HEK293 (cell line): ENCODE measurements around the gene MAPKAP1.

ENCODE experiments used
- CTCF ChIA-PET: fragments of 350-600 bp; formaldehyde crosslinking; extraction: SDS; loops from one replicate; lab custom pipeline; 2021; ENCODE audit warnings: antibody characterized with exemption; lab: Yijun Ruan, JAX
- POLR2A ChIA-PET: fragments of 300-600 bp; formaldehyde crosslinking; extraction: SDS; loops from one replicate; lab custom pipeline; 2020; ENCODE audit warnings: antibody characterized with exemption, inconsistent platforms; lab: Yijun Ruan, JAX
- H3K27ac ChIP-seq: fragments of 200-500 bp; sonication (Bioruptor generic); 2 replicates; pipeline ENCODE4 v1.5.1; 2014; ENCODE audit warnings: low read depth, low read length, control low read depth, inconsistent platforms; ENCODE audit errors: extremely low read depth
- H3K36me3 ChIP-seq, 2 experiments: fragments of 200-500 bp in 1 of 2; sonication (Bioruptor generic) in 1 of 2; 1 replicate in 1 of 2; 2 replicates in 1 of 2; pipeline ENCODE4 v1.5.1; 2014 to 2017; ENCODE audit warnings: inconsistent platforms in 2 of 2, low read length in 2 of 2; ENCODE audit not compliant: control insufficient read depth in 2 of 2, insufficient read depth in 1 of 2
- H3K4me1 ChIP-seq: fragments of 200-500 bp; sonication (Bioruptor generic); 2 replicates; pipeline ENCODE4 v1.5.1; 2014; ENCODE audit warnings: mild to moderate bottlenecking, low read length, inconsistent platforms; ENCODE audit not compliant: control insufficient read depth, insufficient read depth
- H3K4me3 ChIP-seq: 2 replicates; pipeline ENCODE4 v1.5.1; 2011; ENCODE audit warnings: low read depth, mild to moderate bottlenecking, control low read depth, low read length, moderate library complexity
- H3K9me3 ChIP-seq: fragments of 200-500 bp; sonication (Bioruptor generic); 2 replicates; pipeline ENCODE4 v1.5.1; 2014; ENCODE audit warnings: low read depth, low read length, inconsistent platforms; ENCODE audit not compliant: control insufficient read depth, insufficient read depth
- GFI1B ChIP-seq: fragments of 450-650 bp; formaldehyde crosslinking; IDR thresholded peaks from 2 replicates; pipeline ENCODE4 v1.5.1; 2016; ENCODE audit warnings: missing biosample characterization, missing genetic modification characterization
- GLI4 ChIP-seq: fragments of 450-650 bp; formaldehyde crosslinking; IDR thresholded peaks from 2 replicates; pipeline ENCODE4 v1.5.1; 2016; ENCODE audit warnings: missing biosample characterization, missing genetic modification characterization
- HOXC10 ChIP-seq: sonication (generic); formaldehyde crosslinking; IDR thresholded peaks from 2 replicates; pipeline ENCODE4 v1.8.1; 2023; ENCODE audit warnings: mild to moderate bottlenecking, missing genetic modification reagents
- KLF7 ChIP-seq: fragments of 450-650 bp; formaldehyde crosslinking; IDR thresholded peaks from 2 replicates; pipeline ENCODE4 v1.5.1; 2016; ENCODE audit warnings: missing biosample characterization, missing genetic modification characterization, borderline replicate concordance
- MEIS1 ChIP-seq: sonication (generic); formaldehyde crosslinking; IDR thresholded peaks from 2 replicates; pipeline ENCODE4 v1.8.1; 2022; ENCODE audit warnings: missing genetic modification reagents, mild to moderate bottlenecking, borderline replicate concordance
- RBAK ChIP-seq: fragments of 450-650 bp; formaldehyde crosslinking; IDR thresholded peaks from 2 replicates; pipeline ENCODE4 v1.5.1; 2016; ENCODE audit warnings: missing biosample characterization, missing genetic modification characterization
- TCF7L2 ChIP-seq: IDR thresholded peaks from 2 replicates; pipeline ENCODE4 v1.6.1; 2011; ENCODE audit warnings: low read depth, mild to moderate bottlenecking, inconsistent platforms, low read length, moderate library complexity, borderline replicate concordance
- TRIM28 ChIP-seq: IDR thresholded peaks from 2 replicates; pipeline ENCODE4 v1.6.1; 2011; ENCODE audit warnings: low read length, control low read depth, borderline replicate concordance
- ZNF121 ChIP-seq: fragments of 450-650 bp; formaldehyde crosslinking; IDR thresholded peaks from 2 replicates; pipeline ENCODE4 v1.5.1; 2016; ENCODE audit warnings: missing biosample characterization, missing genetic modification characterization
- ZNF132 ChIP-seq: fragments of 450-650 bp; formaldehyde crosslinking; IDR thresholded peaks from 2 replicates; pipeline ENCODE4 v1.5.1; 2017; ENCODE audit warnings: missing biosample characterization, missing genetic modification characterization, borderline replicate concordance
- ZNF202 ChIP-seq: fragments of 450-650 bp; formaldehyde crosslinking; IDR thresholded peaks from 2 replicates; pipeline ENCODE4 v1.5.1; 2016; ENCODE audit warnings: missing biosample characterization, missing genetic modification characterization, borderline replicate concordance
- ZNF292 ChIP-seq: fragments of 450-650 bp; formaldehyde crosslinking; IDR thresholded peaks from 2 replicates; pipeline ENCODE4 v1.5.1; 2016; ENCODE audit warnings: low read depth, missing biosample characterization, missing genetic modification characterization, borderline replicate concordance
- ZNF335 ChIP-seq: fragments of 450-650 bp; formaldehyde crosslinking; conservative IDR thresholded peaks from 2 replicates; pipeline ENCODE4 v1.5.1; 2016; ENCODE audit warnings: missing biosample characterization, missing genetic modification characterization
- ZNF433 ChIP-seq: fragments of 450-650 bp; formaldehyde crosslinking; IDR thresholded peaks from 2 replicates; pipeline ENCODE4 v1.5.1; 2016; ENCODE audit warnings: missing biosample characterization, missing genetic modification characterization, low read depth
- ZNF514 ChIP-seq: fragments of 450-650 bp; formaldehyde crosslinking; IDR thresholded peaks from 2 replicates; pipeline ENCODE4 v1.5.1; 2016; ENCODE audit warnings: missing biosample characterization, missing genetic modification characterization
- ZNF521 ChIP-seq: fragments of 450-650 bp; formaldehyde crosslinking; IDR thresholded peaks from 2 replicates; pipeline ENCODE4 v1.5.1; 2017; ENCODE audit warnings: missing biosample characterization, mild to moderate bottlenecking, missing genetic modification characterization
- ZNF529 ChIP-seq: fragments of 450-650 bp; formaldehyde crosslinking; IDR thresholded peaks from 2 replicates; pipeline ENCODE4 v1.5.1; 2017; ENCODE audit warnings: missing genetic modification characterization, missing biosample characterization; ENCODE audit not compliant: insufficient replicate concordance
- ZNF544 ChIP-seq: fragments of 450-650 bp; formaldehyde crosslinking; IDR thresholded peaks from 2 replicates; pipeline ENCODE4 v1.5.0; 2017; ENCODE audit warnings: missing biosample characterization, missing genetic modification characterization
- ZNF596 ChIP-seq: fragments of 450-650 bp; IDR thresholded peaks from 2 replicates; pipeline ENCODE4 v1.5.0; 2018; ENCODE audit warnings: missing biosample characterization, mild to moderate bottlenecking, missing genetic modification characterization, moderate library complexity
- ZNF623 ChIP-seq: fragments of 450-650 bp; formaldehyde crosslinking; IDR thresholded peaks from 2 replicates; pipeline ENCODE4 v1.5.1; 2016; ENCODE audit warnings: missing biosample characterization, missing genetic modification characterization
- ZNF624 ChIP-seq: fragments of 450-650 bp; formaldehyde crosslinking; IDR thresholded peaks from 2 replicates; pipeline ENCODE4 v1.5.1; 2017; ENCODE audit warnings: missing biosample characterization, missing genetic modification characterization
- ZNF785 ChIP-seq: fragments of 450-650 bp; formaldehyde crosslinking; IDR thresholded peaks from 2 replicates; pipeline ENCODE4 v1.5.1; 2016; ENCODE audit warnings: missing biosample characterization, missing genetic modification characterization
- ZNF843 ChIP-seq: fragments of 450-650 bp; formaldehyde crosslinking; IDR thresholded peaks from 2 replicates; pipeline ENCODE4 v1.5.1; 2016; ENCODE audit warnings: missing biosample characterization, missing genetic modification characterization
- ZSCAN23 ChIP-seq: fragments of 450-650 bp; formaldehyde crosslinking; IDR thresholded peaks from 2 replicates; pipeline ENCODE4 v1.5.1; 2016; ENCODE audit warnings: missing biosample characterization, missing genetic modification characterization
- TF ChIP-seq, protein P1 (sequence below): fragments of 450-650 bp; formaldehyde crosslinking; IDR thresholded peaks from 2 replicates; pipeline ENCODE4 v1.5.1; 2016; ENCODE audit warnings: missing biosample characterization, missing genetic modification characterization, low read depth
- TF ChIP-seq, protein P2 (sequence below): fragments of 450-650 bp; formaldehyde crosslinking; IDR thresholded peaks from 2 replicates; pipeline ENCODE4 v1.5.1; 2017; ENCODE audit warnings: missing biosample characterization, missing genetic modification characterization
- TF ChIP-seq, protein P3 (sequence below): fragments of 450-650 bp; formaldehyde crosslinking; IDR thresholded peaks from 2 replicates; pipeline ENCODE4 v1.5.1; 2016; ENCODE audit warnings: missing biosample characterization, missing genetic modification characterization
- TF ChIP-seq, protein P4 (sequence below): fragments of 450-650 bp; formaldehyde crosslinking; IDR thresholded peaks from 2 replicates; pipeline ENCODE4 v1.5.1; 2016; ENCODE audit warnings: missing biosample characterization, missing genetic modification characterization
- TF ChIP-seq, protein P5 (sequence below): fragments of 450-650 bp; formaldehyde crosslinking; IDR thresholded peaks from 2 replicates; pipeline ENCODE4 v1.5.1; 2016; ENCODE audit warnings: missing biosample characterization, missing genetic modification characterization

The MAPKAP1 gene

DNA sequence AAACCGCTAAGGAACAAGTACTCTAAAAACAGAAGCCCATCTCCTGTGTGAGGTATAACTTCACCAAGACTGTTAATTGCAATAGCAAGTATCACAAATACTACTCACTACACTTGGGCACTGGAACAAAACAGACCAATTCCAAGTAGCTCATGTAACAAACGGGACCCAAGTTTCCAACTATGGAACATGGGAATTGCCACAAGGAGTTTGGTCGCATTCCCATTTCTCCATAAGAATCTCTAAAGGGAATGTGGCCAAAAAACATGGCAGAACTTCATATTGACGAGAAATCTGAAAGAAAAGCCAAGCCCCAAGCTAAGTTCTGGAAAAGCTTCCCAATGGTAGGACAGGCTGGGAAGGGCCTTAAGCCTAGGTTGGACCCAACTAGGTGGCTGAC lies 162.5 kb downstream of the MAPKAP1 start (continued):
- TF ChIP-seq GLI4 (tag by site-specific recombination), result no peak

DNA sequence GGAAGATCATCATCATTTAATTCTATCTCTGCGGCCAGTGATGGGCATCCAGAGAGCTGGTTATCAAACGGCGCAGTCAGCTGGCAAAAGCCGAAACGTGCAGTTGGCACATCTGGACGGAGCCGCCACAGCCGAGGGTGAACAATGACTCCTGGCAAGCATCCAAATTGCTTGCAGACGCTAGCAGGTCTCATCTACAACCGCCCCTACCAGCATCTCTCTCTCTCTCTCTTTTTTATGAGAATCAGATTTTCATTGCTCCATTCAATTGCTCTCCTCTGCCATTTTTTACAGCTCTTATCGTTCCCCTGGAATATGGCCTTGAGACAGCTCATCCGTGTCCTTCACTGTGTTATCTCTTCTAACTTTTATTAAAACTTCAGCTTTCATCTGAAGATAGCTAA lies 165.2 kb downstream of the MAPKAP1 start:
- Histone ChIP-seq H3K27ac (no peak overlapping the region), H3K9me3 (no peaks in the 10 kb centered on the region), H3K4me1 (peaks cover 43% of the 10 kb centered on the region), H3K4me3 (no peak overlapping the region), H3K36me3 (no peaks in the 10 kb centered on the region)
- ChIA-PET CTCF (interaction anchor here (0.6 to 2.2 kb wide), 7 partner anchors 9 to 157 kb away, joined by 3 to 10 read pairs (median 3); no protein-coding TSS in a partner anchor), POLR2A (no interaction called here)
- no peak for TF ChIP-seq ZNF623 (tag by site-specific recombination)
- TF ChIP-seq, protein P1, sequence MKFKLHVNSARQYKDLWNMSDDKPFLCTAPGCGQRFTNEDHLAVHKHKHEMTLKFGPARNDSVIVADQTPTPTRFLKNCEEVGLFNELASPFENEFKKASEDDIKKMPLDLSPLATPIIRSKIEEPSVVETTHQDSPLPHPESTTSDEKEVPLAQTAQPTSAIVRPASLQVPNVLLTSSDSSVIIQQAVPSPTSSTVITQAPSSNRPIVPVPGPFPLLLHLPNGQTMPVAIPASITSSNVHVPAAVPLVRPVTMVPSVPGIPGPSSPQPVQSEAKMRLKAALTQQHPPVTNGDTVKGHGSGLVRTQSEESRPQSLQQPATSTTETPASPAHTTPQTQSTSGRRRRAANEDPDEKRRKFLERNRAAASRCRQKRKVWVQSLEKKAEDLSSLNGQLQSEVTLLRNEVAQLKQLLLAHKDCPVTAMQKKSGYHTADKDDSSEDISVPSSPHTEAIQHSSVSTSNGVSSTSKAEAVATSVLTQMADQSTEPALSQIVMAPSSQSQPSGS (tag by site-specific recombination), result no peak
- no peak for TF ChIP-seq ZNF433 (tag by site-specific recombination)
- TF ChIP-seq ZNF132 (tag by site-specific recombination), result no peak
- no peak for TF ChIP-seq ZNF544 (tag by site-specific recombination)
- no peak for TF ChIP-seq ZNF624 (tag by site-specific recombination)
- TF ChIP-seq, protein P2, sequence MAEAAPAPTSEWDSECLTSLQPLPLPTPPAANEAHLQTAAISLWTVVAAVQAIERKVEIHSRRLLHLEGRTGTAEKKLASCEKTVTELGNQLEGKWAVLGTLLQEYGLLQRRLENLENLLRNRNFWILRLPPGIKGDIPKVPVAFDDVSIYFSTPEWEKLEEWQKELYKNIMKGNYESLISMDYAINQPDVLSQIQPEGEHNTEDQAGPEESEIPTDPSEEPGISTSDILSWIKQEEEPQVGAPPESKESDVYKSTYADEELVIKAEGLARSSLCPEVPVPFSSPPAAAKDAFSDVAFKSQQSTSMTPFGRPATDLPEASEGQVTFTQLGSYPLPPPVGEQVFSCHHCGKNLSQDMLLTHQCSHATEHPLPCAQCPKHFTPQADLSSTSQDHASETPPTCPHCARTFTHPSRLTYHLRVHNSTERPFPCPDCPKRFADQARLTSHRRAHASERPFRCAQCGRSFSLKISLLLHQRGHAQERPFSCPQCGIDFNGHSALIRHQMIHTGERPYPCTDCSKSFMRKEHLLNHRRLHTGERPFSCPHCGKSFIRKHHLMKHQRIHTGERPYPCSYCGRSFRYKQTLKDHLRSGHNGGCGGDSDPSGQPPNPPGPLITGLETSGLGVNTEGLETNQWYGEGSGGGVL (tag by site-specific recombination), result peak; percentile 43; the same call in 1 of the 2 replicates
- peak; percentile 87 for TF ChIP-seq ZNF596
- peak; percentile 79 for TF ChIP-seq GFI1B (tag by site-specific recombination)
- TF ChIP-seq, protein P3, sequence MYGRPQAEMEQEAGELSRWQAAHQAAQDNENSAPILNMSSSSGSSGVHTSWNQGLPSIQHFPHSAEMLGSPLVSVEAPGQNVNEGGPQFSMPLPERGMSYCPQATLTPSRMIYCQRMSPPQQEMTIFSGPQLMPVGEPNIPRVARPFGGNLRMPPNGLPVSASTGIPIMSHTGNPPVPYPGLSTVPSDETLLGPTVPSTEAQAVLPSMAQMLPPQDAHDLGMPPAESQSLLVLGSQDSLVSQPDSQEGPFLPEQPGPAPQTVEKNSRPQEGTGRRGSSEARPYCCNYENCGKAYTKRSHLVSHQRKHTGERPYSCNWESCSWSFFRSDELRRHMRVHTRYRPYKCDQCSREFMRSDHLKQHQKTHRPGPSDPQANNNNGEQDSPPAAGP, result no peak
- peak; percentile 42; the same call in 1 of the 2 replicates for TF ChIP-seq KLF7 (tag by site-specific recombination)
- TF ChIP-seq ZSCAN23 (tag by site-specific recombination), result no peak
- TF ChIP-seq ZNF521 (tag by site-specific recombination), result no peak
- TF ChIP-seq, protein P4, sequence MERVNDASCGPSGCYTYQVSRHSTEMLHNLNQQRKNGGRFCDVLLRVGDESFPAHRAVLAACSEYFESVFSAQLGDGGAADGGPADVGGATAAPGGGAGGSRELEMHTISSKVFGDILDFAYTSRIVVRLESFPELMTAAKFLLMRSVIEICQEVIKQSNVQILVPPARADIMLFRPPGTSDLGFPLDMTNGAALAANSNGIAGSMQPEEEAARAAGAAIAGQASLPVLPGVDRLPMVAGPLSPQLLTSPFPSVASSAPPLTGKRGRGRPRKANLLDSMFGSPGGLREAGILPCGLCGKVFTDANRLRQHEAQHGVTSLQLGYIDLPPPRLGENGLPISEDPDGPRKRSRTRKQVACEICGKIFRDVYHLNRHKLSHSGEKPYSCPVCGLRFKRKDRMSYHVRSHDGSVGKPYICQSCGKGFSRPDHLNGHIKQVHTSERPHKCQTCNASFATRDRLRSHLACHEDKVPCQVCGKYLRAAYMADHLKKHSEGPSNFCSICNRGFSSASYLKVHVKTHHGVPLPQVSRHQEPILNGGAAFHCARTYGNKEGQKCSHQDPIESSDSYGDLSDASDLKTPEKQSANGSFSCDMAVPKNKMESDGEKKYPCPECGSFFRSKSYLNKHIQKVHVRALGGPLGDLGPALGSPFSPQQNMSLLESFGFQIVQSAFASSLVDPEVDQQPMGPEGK, result no peak
- no peak for TF ChIP-seq ZNF785
- TF ChIP-seq TRIM28, result no peak
- no peak for TF ChIP-seq RBAK
- no peak for TF ChIP-seq ZNF292 (tag by site-specific recombination)
- no peak for TF ChIP-seq TCF7L2
- TF ChIP-seq, protein P5, sequence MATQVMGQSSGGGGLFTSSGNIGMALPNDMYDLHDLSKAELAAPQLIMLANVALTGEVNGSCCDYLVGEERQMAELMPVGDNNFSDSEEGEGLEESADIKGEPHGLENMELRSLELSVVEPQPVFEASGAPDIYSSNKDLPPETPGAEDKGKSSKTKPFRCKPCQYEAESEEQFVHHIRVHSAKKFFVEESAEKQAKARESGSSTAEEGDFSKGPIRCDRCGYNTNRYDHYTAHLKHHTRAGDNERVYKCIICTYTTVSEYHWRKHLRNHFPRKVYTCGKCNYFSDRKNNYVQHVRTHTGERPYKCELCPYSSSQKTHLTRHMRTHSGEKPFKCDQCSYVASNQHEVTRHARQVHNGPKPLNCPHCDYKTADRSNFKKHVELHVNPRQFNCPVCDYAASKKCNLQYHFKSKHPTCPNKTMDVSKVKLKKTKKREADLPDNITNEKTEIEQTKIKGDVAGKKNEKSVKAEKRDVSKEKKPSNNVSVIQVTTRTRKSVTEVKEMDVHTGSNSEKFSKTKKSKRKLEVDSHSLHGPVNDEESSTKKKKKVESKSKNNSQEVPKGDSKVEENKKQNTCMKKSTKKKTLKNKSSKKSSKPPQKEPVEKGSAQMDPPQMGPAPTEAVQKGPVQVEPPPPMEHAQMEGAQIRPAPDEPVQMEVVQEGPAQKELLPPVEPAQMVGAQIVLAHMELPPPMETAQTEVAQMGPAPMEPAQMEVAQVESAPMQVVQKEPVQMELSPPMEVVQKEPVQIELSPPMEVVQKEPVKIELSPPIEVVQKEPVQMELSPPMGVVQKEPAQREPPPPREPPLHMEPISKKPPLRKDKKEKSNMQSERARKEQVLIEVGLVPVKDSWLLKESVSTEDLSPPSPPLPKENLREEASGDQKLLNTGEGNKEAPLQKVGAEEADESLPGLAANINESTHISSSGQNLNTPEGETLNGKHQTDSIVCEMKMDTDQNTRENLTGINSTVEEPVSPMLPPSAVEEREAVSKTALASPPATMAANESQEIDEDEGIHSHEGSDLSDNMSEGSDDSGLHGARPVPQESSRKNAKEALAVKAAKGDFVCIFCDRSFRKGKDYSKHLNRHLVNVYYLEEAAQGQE (tag by site-specific recombination), result no peak
- no peak for TF ChIP-seq HOXC10 (CRISPR knock-in tag)
- no peak for TF ChIP-seq ZNF202 (tag by site-specific recombination)
- peak; percentile 78 for TF ChIP-seq ZNF843 (tag by site-specific recombination)
- no peak for TF ChIP-seq ZNF529 (tag by site-specific recombination)
- TF ChIP-seq ZNF335, result no peak
- TF ChIP-seq MEIS1 (CRISPR knock-in tag), result no peak
- TF ChIP-seq ZNF121 (tag by site-specific recombination), result no peak
- TF ChIP-seq ZNF514, result no peak
